Right forelimb (tissue), 1 donor: Measurements from ENCODE around the gene TLE2.

Experiments used
- DNase-seq: peaks from one replicate; pipeline ENCODE4 v3.0.0-alpha.2; 2018

Gene TLE2

GRCh38 chr19:3036119-3036976 lies 7.3 kb upstream of the TLE2 start:
- DNase-seq, result peak; percentile 97

GRCh38 chr19:3035542-3036118 lies 6.5 kb upstream of the TLE2 start:
- DNase-seq, result peak; percentile 100

DNA sequence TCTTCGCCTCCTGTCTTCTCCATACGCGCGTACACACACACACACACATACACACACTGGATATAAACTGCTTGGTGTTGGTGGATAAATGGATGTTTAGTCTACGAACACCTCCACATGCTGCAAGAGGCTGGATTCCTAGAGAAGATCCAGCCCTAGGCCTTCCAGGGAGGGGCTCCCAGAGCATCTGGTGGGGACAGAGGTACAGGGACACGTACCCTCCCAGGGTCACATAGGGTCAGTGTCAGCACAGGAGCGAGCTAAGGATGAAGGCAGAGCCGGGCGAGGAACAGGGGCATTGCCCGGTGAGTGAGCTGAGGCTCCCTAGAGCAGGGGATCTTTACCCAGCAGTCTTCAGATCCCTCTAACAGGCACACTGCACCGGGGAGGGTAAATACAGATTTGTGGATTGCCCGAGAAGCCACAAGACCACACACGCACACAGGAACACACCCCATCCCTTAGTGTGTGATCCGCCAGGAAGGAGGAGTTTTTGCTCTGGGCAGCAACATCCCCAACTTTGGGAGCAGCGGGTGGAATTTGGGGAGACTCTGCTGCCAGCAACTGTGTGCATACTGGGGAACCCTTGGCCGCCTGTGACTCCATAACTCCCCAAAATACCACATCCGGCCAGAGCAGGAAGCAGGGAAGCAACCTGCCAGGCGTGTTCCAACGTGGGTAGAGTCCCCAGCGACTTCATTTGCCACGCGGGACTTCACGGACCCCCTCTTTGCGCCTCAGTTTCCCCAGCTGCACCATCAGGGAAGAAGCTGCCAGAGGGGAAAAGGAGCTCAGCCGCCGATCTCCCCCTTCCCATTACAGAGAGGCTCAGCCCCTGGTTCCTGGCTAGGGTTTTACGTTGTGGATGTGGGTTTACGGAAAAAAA lies 5.8 kb upstream of the TLE2 start:
- no peak for DNase-seq

DNA sequence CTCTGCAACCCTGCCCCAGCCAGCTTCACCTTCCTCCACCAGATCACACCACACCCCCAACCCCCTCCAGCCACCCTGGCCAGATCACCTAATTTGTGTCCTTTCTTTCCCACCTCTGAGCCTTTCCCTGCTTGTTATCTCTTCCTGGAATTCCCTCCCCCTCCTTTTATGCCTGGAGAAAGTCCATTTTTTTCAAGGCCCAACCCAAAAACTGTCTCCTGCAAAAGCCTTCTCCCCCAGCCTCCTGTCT lies 5.3 kb upstream of the TLE2 start:
- DNase-seq, result no peak

DNA sequence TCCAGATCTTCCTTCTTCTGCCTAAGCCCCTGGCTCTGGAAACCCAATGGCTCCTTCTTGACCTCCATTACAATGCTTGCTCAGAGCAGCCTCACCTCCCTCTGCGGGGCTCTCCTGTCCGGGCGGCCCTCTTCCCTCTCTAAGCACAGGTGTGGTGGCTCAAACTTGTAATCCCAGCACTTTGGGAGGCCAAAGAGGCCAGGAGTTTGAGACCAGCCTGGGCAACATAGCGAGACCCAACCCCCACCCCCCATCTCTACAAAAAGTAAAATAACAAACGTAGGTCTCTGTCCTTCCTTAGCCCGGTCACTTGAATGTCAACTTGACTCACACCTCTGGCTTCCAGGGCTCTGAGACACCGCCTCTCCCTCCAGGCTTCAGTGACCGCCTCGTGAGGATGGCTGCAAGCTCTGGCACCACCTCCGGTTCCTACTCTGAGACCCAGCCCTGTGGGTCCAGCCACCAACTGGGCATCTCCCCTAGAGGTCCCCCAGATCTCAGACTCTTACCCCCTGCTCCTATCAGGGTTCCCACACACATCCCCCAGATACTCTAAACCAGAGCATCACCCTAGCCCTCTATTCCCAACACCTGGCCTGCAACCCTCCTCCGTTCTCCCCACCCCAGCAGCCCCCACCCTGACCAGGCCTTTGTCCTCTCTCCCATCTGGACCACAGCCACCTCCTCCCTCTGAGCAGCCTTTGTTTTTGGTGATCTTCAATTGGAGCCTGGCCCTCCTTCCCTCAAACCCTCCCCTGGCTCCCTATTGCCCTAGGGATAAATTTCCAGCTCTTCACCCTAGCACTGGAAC lies 4.7 kb upstream of the TLE2 start:
- DNase-seq, result no peak

DNA sequence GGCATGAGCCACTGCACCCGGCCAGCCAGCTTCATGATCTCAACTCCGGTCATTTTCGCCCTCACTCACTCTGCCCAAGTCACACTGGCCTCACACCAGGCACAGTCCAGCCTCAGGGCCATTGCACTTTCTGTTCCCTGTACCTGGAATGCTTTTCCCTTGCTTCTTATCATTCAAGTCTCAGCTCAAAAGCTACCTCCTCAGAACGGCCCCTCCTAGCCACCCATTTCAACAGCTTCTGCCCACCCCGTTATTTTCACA lies 2.5 kb upstream of the TLE2 start:
- DNase-seq, result no peak

- no peak for DNase-seq
Measured at GRCh38 chr19:3028305-3029064, 595 bp downstream of the TLE2 start.

GRCh38 chr19:3027981-3028304 lies 1.1 kb downstream of the TLE2 start:
- no peak for DNase-seq

GRCh38 chr19:3027292-3027691 lies 1.8 kb downstream of the TLE2 start:
- no peak for DNase-seq

DNA sequence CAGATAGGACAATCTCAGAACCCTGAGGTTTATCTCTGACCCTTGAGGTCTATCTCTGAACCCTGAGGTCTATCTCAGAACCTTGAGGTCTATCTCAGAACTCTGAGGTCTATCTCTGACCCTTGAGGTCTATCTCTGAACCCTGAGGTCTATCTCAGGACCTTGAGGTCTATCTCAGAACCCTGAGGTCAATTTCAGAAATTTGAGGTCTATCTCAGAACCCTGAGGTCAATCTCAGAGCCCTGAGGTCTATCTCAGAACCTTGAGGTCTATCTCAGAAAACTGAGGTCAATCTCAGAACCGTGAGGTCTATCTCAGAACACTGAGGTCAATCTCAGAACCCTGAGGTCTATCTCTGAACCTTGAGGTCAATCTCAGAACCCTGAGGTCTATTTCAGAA lies 2.3 kb downstream of the TLE2 start:
- DNase-seq, result no peak

GRCh38 chr19:3025549-3025886 lies 3.6 kb downstream of the TLE2 start:
- no peak for DNase-seq

DNA sequence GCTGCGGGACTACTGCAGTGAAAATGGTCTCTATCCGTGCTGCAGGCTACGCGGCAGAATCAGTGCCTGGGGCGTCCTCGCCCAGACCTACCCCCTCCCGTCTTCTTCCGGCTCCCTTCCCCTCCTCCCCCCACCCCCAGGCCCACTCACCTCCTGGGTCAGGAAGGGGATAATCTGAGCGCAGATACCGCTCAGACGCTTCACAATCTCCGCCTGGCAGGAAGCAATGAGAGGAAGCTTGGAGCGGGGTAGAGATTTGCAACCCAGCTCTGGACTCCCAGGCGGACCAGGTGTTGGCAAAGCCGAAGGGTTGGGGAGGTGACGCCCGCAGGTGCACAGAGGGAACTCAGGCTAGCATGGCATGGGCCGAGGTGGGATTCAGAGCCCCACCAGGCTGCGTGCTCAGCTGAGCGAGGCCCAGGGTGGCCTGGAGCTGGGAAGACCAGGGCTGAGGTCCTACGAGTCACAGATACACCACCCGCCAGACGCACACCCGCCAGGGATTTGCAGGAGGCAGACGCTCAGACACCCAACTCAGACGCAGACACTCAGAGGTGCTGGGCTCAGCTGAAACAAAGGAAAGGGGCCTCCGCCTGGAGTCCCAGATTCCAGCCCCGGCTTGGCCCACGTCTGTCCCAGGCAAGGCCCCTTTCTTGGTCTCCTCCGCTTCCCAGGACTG lies 4.1 kb downstream of the TLE2 start:
- no peak for DNase-seq

DNA sequence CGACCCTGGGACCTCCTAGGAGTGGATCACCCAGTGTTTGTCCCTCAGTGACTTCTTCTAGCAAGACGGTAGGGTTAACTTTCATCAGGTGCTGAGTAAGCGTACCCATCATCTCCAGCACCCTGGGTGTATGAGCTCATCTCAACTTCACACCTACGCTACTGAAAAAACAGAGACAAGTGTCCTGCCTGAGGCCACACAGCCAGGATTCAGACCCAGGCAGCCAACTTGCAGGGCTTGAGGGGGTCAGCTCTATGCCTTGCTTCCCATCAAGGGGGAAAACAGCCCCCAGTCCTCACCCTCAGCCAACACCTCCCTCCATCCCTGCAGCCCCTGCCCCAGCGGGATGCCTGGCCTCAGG lies 4.6 kb downstream of the TLE2 start:
- DNase-seq, result no peak

DNA sequence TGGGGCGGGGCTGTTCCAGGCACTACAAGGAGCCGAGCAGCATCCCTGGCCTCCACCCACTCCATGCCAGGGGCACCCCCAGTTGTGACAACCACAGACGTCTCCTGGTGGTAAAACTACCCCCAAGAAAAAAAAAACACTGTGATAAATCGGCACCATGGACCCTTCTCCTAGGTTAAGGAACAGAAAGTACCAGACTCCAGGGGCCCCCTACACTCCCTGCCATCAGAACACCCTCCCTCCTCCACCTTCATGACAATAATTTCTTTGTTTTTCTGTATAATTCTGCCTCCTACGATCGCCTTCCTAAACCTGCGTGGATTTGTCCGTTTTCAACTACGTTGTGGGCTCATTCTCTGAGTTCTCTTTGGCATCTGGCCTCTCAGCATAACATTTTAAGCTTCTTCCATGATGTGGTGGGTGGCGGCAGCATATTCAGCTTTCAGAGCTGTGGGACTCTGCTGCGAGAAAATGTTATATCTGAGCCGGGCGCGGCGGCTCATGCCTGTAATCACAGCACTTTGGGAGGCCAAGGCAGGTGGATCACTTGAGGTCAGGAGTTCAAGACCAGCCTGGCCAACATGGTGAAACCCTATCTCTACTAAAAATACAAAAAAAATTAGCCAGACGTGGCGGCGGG lies 8.6 kb downstream of the TLE2 start:
- no peak for DNase-seq

GRCh38 chr19:3019211-3019854 lies 9.7 kb downstream of the TLE2 start:
- DNase-seq, result no peak

GRCh38 chr19:3017923-3018322 lies 11.2 kb downstream of the TLE2 start:
- DNase-seq, result no peak

DNA sequence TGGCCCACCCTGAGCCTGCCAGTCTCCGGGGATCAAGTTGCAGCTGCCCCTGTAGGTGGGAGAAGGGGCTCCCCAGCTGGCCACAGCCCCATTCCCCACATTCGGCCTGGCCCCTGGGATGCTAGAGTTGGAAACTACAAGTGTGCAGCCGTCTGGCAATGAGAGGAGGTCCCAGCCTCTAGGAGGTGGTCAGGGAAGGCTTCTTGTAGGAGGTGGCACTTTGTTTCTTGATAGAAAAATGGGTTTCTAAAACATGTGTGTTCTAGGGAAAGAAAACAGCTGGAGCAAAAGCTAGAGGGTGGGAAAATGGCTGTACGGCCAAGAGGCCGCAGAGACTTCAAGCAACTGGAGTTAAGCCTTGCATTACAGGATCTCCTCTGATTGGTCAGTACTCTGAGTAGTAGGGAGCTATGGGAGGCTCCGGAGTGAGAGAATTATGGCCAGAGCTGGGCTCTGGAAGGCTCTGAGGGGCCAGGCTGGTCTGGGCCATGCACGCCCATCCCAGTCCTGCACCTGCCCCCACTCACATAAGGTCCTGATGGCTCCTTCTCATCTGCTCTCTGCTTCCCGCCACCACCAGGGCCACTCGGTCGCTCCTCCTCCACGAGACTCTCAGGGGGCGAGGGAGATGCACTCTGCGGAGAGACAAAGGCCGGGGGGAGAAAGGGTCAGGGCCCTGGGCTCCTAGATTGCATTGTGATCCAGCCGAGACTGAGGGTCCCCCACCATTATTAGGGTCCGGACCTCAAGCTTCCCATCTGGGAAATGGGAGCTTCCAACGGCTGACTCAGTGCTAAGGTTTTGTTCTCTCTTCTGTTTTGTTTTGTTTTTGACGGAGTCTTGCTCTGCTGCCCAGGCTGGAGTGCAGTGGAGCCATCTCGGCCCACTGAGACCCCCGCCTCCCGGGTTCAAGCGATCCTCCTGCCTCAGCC lies 13.7 kb downstream of the TLE2 start:
- no peak for DNase-seq

- DNase-seq, result no peak
Measured at GRCh38 chr19:3014135-3014534, 14.9 kb downstream of the TLE2 start.

DNA sequence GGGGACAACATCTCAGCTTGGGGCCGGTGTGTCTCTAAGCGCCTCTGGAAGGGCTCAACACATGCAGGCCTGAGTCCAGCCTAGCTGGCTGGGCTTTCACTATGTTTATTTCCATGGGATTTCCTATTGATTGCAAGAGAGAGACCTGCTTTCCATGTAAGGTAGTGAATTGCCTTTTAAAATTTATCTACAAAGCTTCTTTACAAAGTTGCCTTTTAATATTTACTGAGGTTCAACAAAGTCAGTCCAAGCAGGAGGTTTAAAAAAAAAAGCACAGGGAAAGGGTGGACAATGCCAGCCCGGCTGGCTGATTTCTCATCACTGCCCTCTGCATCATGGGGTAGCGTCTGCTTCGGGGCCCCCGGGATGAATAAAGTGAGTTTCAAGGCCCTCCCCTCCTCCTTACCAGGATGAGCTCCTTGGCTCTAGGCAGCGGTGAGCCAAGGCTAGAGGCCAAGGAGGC lies 15.8 kb downstream of the TLE2 start:
- DNase-seq, result no peak

GRCh38 chr19:3012621-3013262 lies 16.3 kb downstream of the TLE2 start:
- DNase-seq, result no peak
